GM23338 (cell line): ENCODE data around the gene PYGO2. TPM values are rescaled to one million over a fixed set of nuclear protein-coding genes. Genes with fewer than 3 reads are reported as not detected.

Experiments
- ATAC-seq: fragments of 200-7000 bp; cut with Tn5 transposase; 3 replicates; pipeline ENCODE4 v1.9.1; 2020
- DNase-seq: peaks from one replicate; pipeline ENCODE4 v3.0.0-alpha.2; 2015; ENCODE audit warnings: low spot score
- H2AFZ ChIP-seq: fragments of 200-600 bp; sonication (generic); 2 replicates; pipeline ENCODE4 v1.8.0; 2016; ENCODE audit warnings: antibody characterized with exemption, mild to moderate bottlenecking, moderate library complexity
- H3F3A ChIP-seq: fragments of 200-600 bp; sonication (generic); replicated peaks from 2 replicates; pipeline ENCODE4 v1.8.0; 2017; ENCODE audit warnings: antibody characterized with exemption, mixed run types, low read depth
- H3K27ac ChIP-seq: fragments of 200-600 bp; sonication (generic); 2 replicates; pipeline ENCODE4 v1.6.1; 2016; ENCODE audit warnings: low read depth
- H3K27me3 ChIP-seq: fragments of 200-600 bp; sonication (generic); 2 replicates; pipeline ENCODE4 v1.8.0; 2016; ENCODE audit warnings: mild to moderate bottlenecking, mixed run types, moderate library complexity; ENCODE audit not compliant: insufficient read depth
- H3K36me3 ChIP-seq: fragments of 200-600 bp; sonication (generic); 2 replicates; pipeline ENCODE4 v1.8.0; 2016; ENCODE audit warnings: mild to moderate bottlenecking; ENCODE audit not compliant: insufficient read depth
- H3K4me1 ChIP-seq: fragments of 200-600 bp; sonication (generic); 2 replicates; pipeline ENCODE4 v1.8.0; 2016; ENCODE audit warnings: mild to moderate bottlenecking, moderate library complexity; ENCODE audit not compliant: insufficient read depth
- H3K4me2 ChIP-seq: fragments of 200-600 bp; sonication (generic); 2 replicates; pipeline ENCODE4 v1.7.1; 2017; ENCODE audit warnings: mixed run types
- H3K4me3 ChIP-seq: fragments of 200-600 bp; sonication (generic); 2 replicates; pipeline ENCODE4 v1.6.1; 2016; ENCODE audit warnings: mixed run types
- H3K79me2 ChIP-seq: fragments of 200-600 bp; sonication (generic); replicated peaks from 2 replicates; pipeline ENCODE4 v1.8.0; 2017; ENCODE audit warnings: mild to moderate bottlenecking; ENCODE audit not compliant: insufficient read depth
- H3K9me2 ChIP-seq: fragments of 200-600 bp; sonication (generic); 2 replicates; pipeline ENCODE4 v1.8.0; 2017; ENCODE audit not compliant: insufficient read depth
- H4K20me1 ChIP-seq: fragments of 200-600 bp; sonication (generic); replicated peaks from 2 replicates; pipeline ENCODE4 v1.8.0; 2017; ENCODE audit warnings: mild to moderate bottlenecking; ENCODE audit not compliant: insufficient read depth
- H3K27ac Mint-ChIP-seq: 2 replicates; pipeline ENCODE4 v1.8.0; 2020; ENCODE audit warnings: inconsistent platforms, mild to moderate bottlenecking, moderate library complexity, mixed read lengths
- H3K27me3 Mint-ChIP-seq: 3 replicates; pipeline ENCODE4 v1.8.0; 2022; ENCODE audit warnings: low read depth, mild to moderate bottlenecking, moderate library complexity, mixed read lengths, inconsistent platforms; ENCODE audit not compliant: insufficient read depth, poor library complexity
- H3K36me3 Mint-ChIP-seq: 3 replicates; pipeline ENCODE4 v1.8.0; 2021; ENCODE audit warnings: low read depth, mild to moderate bottlenecking, inconsistent platforms, moderate library complexity, mixed read lengths
- H3K4me1 Mint-ChIP-seq: 3 replicates; pipeline ENCODE4 v1.8.0; 2020; ENCODE audit warnings: mild to moderate bottlenecking, inconsistent platforms, mixed read lengths
- H3K4me3 Mint-ChIP-seq: 3 replicates; pipeline ENCODE4 v1.8.0; 2021; ENCODE audit warnings: moderate library complexity, mild to moderate bottlenecking, inconsistent platforms, mixed read lengths
- H3K9me3 Mint-ChIP-seq: 3 replicates; pipeline ENCODE4 v1.8.0; 2020; ENCODE audit warnings: moderate library complexity, mild to moderate bottlenecking, inconsistent platforms, mixed read lengths
- CREB1 ChIP-seq: fragments of 250-450 bp; sonication (Bioruptor Pico); IDR thresholded peaks from 2 replicates; pipeline ENCODE4 v1.5.0; 2020; ENCODE audit warnings: low read depth, mild to moderate bottlenecking, moderate library complexity
- CTCF ChIP-seq, 2 experiments: fragments of 200-600 bp in 1 of 2; sonication (generic) in 1 of 2; conservative IDR thresholded peaks; 2 replicates each; pipeline versions ENCODE4 v1.5.1 to v1.6.1; 2016 to 2017; ENCODE audit warnings: antibody characterized with exemption in 2 of 2, low read depth in 2 of 2, mild to moderate bottlenecking in 2 of 2, moderate library complexity in 1 of 2
- EZH2 ChIP-seq: fragments of 200-600 bp; sonication (generic); IDR thresholded peaks from one replicate; pipeline ENCODE4 v1.8.0; 2017; ENCODE audit warnings: antibody characterized with exemption, mild to moderate bottlenecking, low read depth; ENCODE audit not compliant: unreplicated experiment
- NANOG ChIP-seq: IDR thresholded peaks from 2 replicates; pipeline ENCODE4 v1.6.1; 2016; ENCODE audit warnings: antibody characterized with exemption, borderline replicate concordance
- ZNF114 ChIP-seq: fragments of 250-450 bp; sonication (Bioruptor Pico); IDR thresholded peaks from 2 replicates; pipeline ENCODE4 v1.5.0; 2020; ENCODE audit warnings: mild to moderate bottlenecking, moderate library complexity
- polyA plus RNA-seq: library from polyadenylated mRNA; unstranded; fragments of >200 nt; fragmentation: Nextera tagmentation; extraction: Ambion mirVana; gene quantifications from 2 replicates; pipeline ENCODE4 v1.2.1, GENCODE V29; 2016
- total RNA-seq: library from RNA; depleted of rRNA; stranded (reverse); fragments of >200 nt; shearing (Covaris generic); gene quantifications from 2 replicates; pipeline ENCODE4 v1.2.3, GENCODE V29; 2014

Gene PYGO2
- total and polyA plus RNA-seq, 2 experiments from 2014 or later, result 11.0 to 29.0 TPM

DNA sequence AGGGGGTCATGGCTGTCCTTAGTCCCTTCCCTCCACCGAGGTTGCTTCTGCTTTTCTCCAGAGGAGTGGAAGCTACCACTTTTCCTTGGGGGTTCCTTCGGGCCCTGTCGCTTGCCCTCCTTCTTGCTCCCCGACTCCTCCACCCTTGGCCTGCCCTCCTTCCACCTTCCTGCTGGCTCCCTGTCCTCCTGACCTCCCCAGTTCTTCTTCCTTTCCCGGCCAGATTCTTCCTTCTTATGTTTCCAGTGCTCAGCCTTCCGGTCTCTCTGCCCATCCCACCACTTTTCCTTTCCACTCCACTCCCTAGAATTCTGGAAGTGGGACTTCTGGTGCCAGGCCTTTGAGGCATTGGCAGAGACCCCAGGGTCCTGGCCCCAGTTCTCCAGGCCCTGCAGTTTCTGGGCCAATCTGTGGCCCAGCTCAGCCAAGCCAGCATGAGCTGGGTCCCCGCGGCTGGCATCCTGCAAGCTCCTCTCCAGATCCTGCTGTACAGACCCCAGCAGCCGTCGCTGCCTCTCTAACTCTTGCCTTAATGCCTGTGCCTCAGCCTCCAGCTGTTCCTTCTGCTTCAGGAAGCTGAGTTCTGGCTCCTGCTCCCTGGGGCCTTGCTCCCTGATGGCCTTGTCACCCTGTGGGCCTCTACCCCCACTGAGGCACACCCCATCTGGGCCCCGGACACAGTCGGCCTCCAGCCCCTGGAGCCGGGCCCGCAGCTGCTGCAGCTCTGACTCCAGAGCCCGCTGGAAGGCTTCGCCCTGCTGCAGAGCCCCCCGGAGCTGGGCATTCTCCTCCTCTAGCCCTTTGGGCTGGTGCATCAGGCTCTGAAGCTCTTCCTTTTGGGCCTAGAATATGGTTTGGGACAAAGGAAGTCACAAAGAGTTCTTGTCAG lies 15.4 kb downstream of the PYGO2 start (continued):
- TF ChIP-seq ZNF114 (CRISPR knock-in tag), result no peak
- TF ChIP-seq EZH2, result no peak
- no peak for TF ChIP-seq CREB1 (CRISPR knock-in tag)
- TF ChIP-seq CTCF (conservative IDR thresholded peaks at IDR 0.05; ENCODE audit: low read depth in 2 of 2), result no peak

- Mint-ChIP-seq H3K36me3 (no peaks in the 10 kb centered on the region; the same call in 2 of the 3 replicates), H3K4me3 (no peak overlapping the region), H3K27ac (no peak overlapping the region), H3K27me3 (peaks cover 11% of the 10 kb centered on the region), H3K9me3 (no peaks in the 10 kb centered on the region), H3K4me1 (peaks cover 19% of the 10 kb centered on the region)
- H2AFZ ChIP-seq, result no peak overlapping the region
- no peak overlapping the region for H3K4me3 ChIP-seq
- no peaks in the 10 kb centered on the region for H3K79me2 ChIP-seq
- no peak overlapping the region for H3K27ac ChIP-seq
- no peaks in the 10 kb centered on the region for H4K20me1 ChIP-seq
- DNase-seq (no peak), ATAC-seq (no peak)
- no peaks in the 10 kb centered on the region for H3K36me3 ChIP-seq
- H3K9me2 ChIP-seq, result no peaks in the 10 kb centered on the region
- H3K4me2 ChIP-seq, result no peak overlapping the region
- peaks cover 6% of the 10 kb centered on the region for H3K4me1 ChIP-seq
- H3K27me3 ChIP-seq, result no peaks in the 10 kb centered on the region
- TF ChIP-seq CTCF (conservative IDR thresholded peaks at IDR 0.05; ENCODE audit: low read depth in 2 of 2), result no peak
- no peak for TF ChIP-seq NANOG
- no peak for TF ChIP-seq ZNF114 (CRISPR knock-in tag)
- no peaks in the 10 kb centered on the region for H3F3A ChIP-seq
Observed at GRCh38 chr1:154945160-154945961, 16.2 kb downstream of the PYGO2 start.
